GM12878 (cell line): ENCODE data around the gene TM6SF1.

Experiments used
- ESRRA ChIP-seq: IDR thresholded peaks from 2 replicates; pipeline ENCODE4 v1.6.1; 2012; ENCODE audit warnings: mild to moderate bottlenecking, low read length, improper control_type of control experiment
- LARP7 ChIP-seq: fragments of 450-650 bp; IDR thresholded peaks from 2 replicates; pipeline ENCODE4 v1.6.1; 2017; ENCODE audit warnings: mild to moderate bottlenecking
- MTA2 ChIP-seq: fragments of 450-650 bp; IDR thresholded peaks from 2 replicates; pipeline ENCODE4 v1.6.1; 2016; ENCODE audit warnings: low read depth, mild to moderate bottlenecking, moderate library complexity
- RB1 ChIP-seq: fragments of 450-650 bp; formaldehyde crosslinking; IDR thresholded peaks from 2 replicates; pipeline ENCODE4 v1.6.1; 2017; ENCODE audit warnings: mild to moderate bottlenecking, borderline replicate concordance
- RFX5 ChIP-seq: IDR thresholded peaks from 2 replicates; pipeline ENCODE4 v1.6.1; 2011; ENCODE audit warnings: low read depth, low read length, improper control_type of control experiment
- SP1 ChIP-seq: IDR thresholded peaks from one replicate; pipeline ENCODE4 v1.6.1; 2011; ENCODE audit warnings: low read depth, low read length
- YBX1 ChIP-seq: fragments of 450-650 bp; IDR thresholded peaks from 2 replicates; pipeline ENCODE4 v1.6.1; 2016; ENCODE audit warnings: antibody characterized with exemption
- TF ChIP-seq, protein P1 (sequence below), 3 experiments: IDR thresholded peaks in 2 of 3; conservative IDR thresholded peaks in 1 of 3; 2 replicates each; pipeline ENCODE4 v1.5.1; 2011; ENCODE audit warnings: low read depth in 3 of 3, low read length in 3 of 3, mild to moderate bottlenecking in 3 of 3, control low read depth in 2 of 3, moderate library complexity in 2 of 3, inconsistent platforms in 1 of 3, mixed read lengths in 1 of 3; ENCODE audit not compliant: control insufficient read depth in 2 of 3, insufficient read depth in 1 of 3; ENCODE audit errors: extremely low read depth in 1 of 3
- TF ChIP-seq, protein P2 (sequence below): fragments of 450-650 bp; IDR thresholded peaks from 2 replicates; pipeline ENCODE4 v1.6.1; 2018; ENCODE audit warnings: borderline replicate concordance, mild to moderate bottlenecking; ENCODE audit not compliant: partially characterized antibody
- TF ChIP-seq, protein P3 (sequence below): IDR thresholded peaks from 2 replicates; pipeline ENCODE4 v1.6.1; 2011; ENCODE audit warnings: low read depth, low read length, improper control_type of control experiment, borderline replicate concordance
- TF ChIP-seq, protein P4 (sequence below): IDR thresholded peaks from 2 replicates; pipeline ENCODE4 v1.6.1; 2012; ENCODE audit warnings: mild to moderate bottlenecking, low read depth, low read length

DNA sequence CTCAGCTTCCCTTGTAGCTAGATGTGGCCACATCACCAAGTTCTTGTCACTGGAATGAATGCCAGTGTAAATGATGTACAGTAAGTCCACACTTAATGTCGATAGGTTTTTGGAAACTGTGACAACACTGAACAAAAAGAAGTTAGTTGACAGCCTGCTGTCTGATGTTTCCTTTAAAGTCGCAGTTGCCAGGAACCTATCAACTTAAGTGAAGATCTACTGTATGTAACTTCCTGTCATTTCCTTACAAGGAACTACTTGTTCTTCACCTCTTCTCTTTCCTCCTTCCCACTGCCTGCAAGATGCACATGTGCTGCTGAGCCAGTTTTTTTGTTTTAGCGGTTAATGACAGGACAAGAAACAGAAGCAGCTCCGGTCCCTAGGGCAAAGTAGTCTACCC is 55.6 kb downstream of the TM6SF1 start:
- TF ChIP-seq YBX1 (no peak), SP1 (no peak), ESRRA (no peak), RFX5 (no peak), RB1 (no peak), LARP7 (no peak), MTA2 (no peak)
- TF ChIP-seq, protein P1, sequence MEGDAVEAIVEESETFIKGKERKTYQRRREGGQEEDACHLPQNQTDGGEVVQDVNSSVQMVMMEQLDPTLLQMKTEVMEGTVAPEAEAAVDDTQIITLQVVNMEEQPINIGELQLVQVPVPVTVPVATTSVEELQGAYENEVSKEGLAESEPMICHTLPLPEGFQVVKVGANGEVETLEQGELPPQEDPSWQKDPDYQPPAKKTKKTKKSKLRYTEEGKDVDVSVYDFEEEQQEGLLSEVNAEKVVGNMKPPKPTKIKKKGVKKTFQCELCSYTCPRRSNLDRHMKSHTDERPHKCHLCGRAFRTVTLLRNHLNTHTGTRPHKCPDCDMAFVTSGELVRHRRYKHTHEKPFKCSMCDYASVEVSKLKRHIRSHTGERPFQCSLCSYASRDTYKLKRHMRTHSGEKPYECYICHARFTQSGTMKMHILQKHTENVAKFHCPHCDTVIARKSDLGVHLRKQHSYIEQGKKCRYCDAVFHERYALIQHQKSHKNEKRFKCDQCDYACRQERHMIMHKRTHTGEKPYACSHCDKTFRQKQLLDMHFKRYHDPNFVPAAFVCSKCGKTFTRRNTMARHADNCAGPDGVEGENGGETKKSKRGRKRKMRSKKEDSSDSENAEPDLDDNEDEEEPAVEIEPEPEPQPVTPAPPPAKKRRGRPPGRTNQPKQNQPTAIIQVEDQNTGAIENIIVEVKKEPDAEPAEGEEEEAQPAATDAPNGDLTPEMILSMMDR (IDR thresholded peaks at IDR 0.05 in 2 of 3, conservative IDR thresholded peaks at IDR 0.05 in 1 of 3; ENCODE audit: control insufficient read depth in 2 of 3, extremely low read depth in 1 of 3, insufficient read depth in 1 of 3, low read depth in 3 of 3, low read length in 3 of 3): no peak
- TF ChIP-seq, protein P2, sequence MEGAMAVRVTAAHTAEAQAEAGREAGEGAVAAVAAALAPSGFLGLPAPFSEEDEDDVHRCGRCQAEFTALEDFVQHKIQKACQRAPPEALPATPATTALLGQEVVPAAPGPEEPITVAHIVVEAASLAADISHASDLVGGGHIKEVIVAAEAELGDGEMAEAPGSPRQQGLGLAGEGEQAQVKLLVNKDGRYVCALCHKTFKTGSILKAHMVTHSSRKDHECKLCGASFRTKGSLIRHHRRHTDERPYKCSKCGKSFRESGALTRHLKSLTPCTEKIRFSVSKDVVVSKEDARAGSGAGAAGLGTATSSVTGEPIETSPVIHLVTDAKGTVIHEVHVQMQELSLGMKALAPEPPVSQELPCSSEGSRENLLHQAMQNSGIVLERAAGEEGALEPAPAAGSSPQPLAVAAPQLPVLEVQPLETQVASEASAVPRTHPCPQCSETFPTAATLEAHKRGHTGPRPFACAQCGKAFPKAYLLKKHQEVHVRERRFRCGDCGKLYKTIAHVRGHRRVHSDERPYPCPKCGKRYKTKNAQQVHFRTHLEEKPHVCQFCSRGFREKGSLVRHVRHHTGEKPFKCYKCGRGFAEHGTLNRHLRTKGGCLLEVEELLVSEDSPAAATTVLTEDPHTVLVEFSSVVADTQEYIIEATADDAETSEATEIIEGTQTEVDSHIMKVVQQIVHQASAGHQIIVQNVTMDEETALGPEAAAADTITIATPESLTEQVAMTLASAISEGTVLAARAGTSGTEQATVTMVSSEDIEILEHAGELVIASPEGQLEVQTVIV: no peak
- TF ChIP-seq, protein P3, sequence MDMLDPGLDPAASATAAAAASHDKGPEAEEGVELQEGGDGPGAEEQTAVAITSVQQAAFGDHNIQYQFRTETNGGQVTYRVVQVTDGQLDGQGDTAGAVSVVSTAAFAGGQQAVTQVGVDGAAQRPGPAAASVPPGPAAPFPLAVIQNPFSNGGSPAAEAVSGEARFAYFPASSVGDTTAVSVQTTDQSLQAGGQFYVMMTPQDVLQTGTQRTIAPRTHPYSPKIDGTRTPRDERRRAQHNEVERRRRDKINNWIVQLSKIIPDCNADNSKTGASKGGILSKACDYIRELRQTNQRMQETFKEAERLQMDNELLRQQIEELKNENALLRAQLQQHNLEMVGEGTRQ: no peak
- TF ChIP-seq, protein P4, sequence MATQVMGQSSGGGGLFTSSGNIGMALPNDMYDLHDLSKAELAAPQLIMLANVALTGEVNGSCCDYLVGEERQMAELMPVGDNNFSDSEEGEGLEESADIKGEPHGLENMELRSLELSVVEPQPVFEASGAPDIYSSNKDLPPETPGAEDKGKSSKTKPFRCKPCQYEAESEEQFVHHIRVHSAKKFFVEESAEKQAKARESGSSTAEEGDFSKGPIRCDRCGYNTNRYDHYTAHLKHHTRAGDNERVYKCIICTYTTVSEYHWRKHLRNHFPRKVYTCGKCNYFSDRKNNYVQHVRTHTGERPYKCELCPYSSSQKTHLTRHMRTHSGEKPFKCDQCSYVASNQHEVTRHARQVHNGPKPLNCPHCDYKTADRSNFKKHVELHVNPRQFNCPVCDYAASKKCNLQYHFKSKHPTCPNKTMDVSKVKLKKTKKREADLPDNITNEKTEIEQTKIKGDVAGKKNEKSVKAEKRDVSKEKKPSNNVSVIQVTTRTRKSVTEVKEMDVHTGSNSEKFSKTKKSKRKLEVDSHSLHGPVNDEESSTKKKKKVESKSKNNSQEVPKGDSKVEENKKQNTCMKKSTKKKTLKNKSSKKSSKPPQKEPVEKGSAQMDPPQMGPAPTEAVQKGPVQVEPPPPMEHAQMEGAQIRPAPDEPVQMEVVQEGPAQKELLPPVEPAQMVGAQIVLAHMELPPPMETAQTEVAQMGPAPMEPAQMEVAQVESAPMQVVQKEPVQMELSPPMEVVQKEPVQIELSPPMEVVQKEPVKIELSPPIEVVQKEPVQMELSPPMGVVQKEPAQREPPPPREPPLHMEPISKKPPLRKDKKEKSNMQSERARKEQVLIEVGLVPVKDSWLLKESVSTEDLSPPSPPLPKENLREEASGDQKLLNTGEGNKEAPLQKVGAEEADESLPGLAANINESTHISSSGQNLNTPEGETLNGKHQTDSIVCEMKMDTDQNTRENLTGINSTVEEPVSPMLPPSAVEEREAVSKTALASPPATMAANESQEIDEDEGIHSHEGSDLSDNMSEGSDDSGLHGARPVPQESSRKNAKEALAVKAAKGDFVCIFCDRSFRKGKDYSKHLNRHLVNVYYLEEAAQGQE: no peak
